Transverse colon (tissue), 4 donors: ENCODE data around the gene MED27. TPM values are rescaled to one million over a fixed set of nuclear protein-coding genes. Genes with fewer than 3 reads are reported as not detected.

Source experiments
- DNase-seq: peaks from one replicate; pipeline ENCODE4 v3.0.0-alpha.2; 2019
- H3K27ac ChIP-seq, 4 donors: fragments of 200-600 bp; sonication (generic); 2 replicates each; pipeline ENCODE4 v1.5.1; 2016 to 2018; ENCODE audit warnings: inconsistent platforms in 4 of 4
- H3K27me3 ChIP-seq: fragments of 200-600 bp; sonication (generic); 2 replicates; pipeline ENCODE4 v1.5.1; 2017; ENCODE audit warnings: inconsistent platforms
- H3K36me3 ChIP-seq, 4 donors: fragments of 200-600 bp; sonication (generic); 2 replicates each; pipeline ENCODE4 v1.5.1; 2017 to 2019; ENCODE audit warnings: inconsistent platforms in 4 of 4
- H3K4me1 ChIP-seq, 4 donors: fragments of 200-600 bp; sonication (generic); 2 replicates each; pipeline ENCODE4 v1.5.1; 2017 to 2020; ENCODE audit warnings: inconsistent platforms in 4 of 4
- H3K4me3 ChIP-seq, 4 donors: fragments of 200-600 bp; sonication (generic); 1 replicate in 1 of 4; 2 replicates in 3 of 4; pipeline versions ENCODE4 v1.5.1 to v1.6.1; 2017 to 2019; ENCODE audit warnings: inconsistent platforms in 4 of 4
- H3K9me3 ChIP-seq, 2 donors: fragments of 200-600 bp; sonication (generic); 2 replicates each; pipeline ENCODE4 v1.5.1; 2017 to 2019; ENCODE audit warnings: inconsistent platforms in 2 of 2
- EP300 ChIP-seq: sonication (generic); formaldehyde crosslinking; IDR thresholded peaks from one replicate; pipeline ENCODE4 v1.6.1; 2017; ENCODE audit warnings: antibody characterized with exemption, low read depth
- POLR2A ChIP-seq: fragments of 450-650 bp; IDR thresholded peaks from one replicate; pipeline ENCODE4 v1.6.1; 2016; ENCODE audit warnings: antibody characterized with exemption, mild to moderate bottlenecking, moderate library complexity
- POLR2AphosphoS5 ChIP-seq, 3 donors: sonication (generic); formaldehyde crosslinking; IDR thresholded peaks; one replicate each; pipeline ENCODE4 v1.6.1; 2016; ENCODE audit warnings: antibody characterized with exemption in 3 of 3
- WGBS, 2 donors: methylation state at CpG; one replicate each; pipeline ENCODE4 v1.1.5; 2018; ENCODE audit warnings: low coverage in 1 of 2; 5-methylcytosine and 5-hydroxymethylcytosine counted together
- in situ Hi-C, 4 donors: fragments of 200-750 bp; cut with MboI; loops; one replicate each; pipeline versions ENCODE4 v1.15.0 to v1.15.1; 2017; ENCODE audit warnings: low sequenced_read_pairs in 3 of 4, low pct_ligation_motif_present in 1 of 4, low pct_unique_long_range_greater_than_20kb in 1 of 4
- intact Hi-C: fragments of 100-400 bp; cut with DNase I; formaldehyde crosslinking; loops from one replicate; pipeline ENCODE4 v1.15.1; 2023; ENCODE audit warnings: low total_unique reads
- total RNA-seq, 4 donors: library from RNA; depleted of rRNA; stranded (reverse); fragments of >200 nt; gene quantifications; one replicate each; pipeline ENCODE4 v1.1.0, GENCODE V29; 2016
- TF ChIP-seq, protein P1 (sequence below), 5 experiments: fragments of 200-600 bp in 3 of 5; fragments of 450-650 bp in 2 of 5; sonication (generic) in 3 of 5; IDR thresholded peaks; 1 replicate in 2 of 5; 2 replicates in 3 of 5; pipeline ENCODE4 v1.5.1; 2016 to 2017; ENCODE audit warnings: antibody characterized with exemption in 5 of 5, inconsistent platforms in 3 of 5, mild to moderate bottlenecking in 2 of 5, moderate library complexity in 1 of 5

The MED27 gene
- total RNA-seq, 4 donors from 2014 or later: 2.6 to 12.6 (median 7.1) TPM

DNA sequence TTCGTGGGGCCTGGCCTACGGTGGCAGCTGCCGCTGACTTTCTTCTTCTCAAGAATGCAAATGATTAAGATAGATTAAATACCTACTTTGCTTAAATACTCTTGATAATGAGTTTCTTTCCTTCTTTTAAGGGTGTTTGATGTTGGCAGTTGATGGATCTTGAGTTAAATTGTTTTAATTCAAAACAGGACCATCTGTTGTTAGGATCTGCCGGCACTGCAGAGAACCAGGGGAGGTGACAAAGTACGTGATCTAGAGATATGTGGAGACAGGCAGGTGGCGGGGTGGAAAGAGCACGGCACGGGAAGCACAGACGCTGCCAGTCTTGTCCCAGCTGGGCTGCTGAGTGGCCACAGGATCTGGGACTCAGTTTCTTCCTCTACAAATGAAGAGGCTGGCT is 37.9 kb downstream of the MED27 start:
- H3K27ac ChIP-seq: no peak overlapping the region
- TF ChIP-seq POLR2AphosphoS5 (IDR thresholded peaks at IDR 0.05) (no peak), POLR2A (no peak), EP300 (no peak)
- TF ChIP-seq, protein P1, sequence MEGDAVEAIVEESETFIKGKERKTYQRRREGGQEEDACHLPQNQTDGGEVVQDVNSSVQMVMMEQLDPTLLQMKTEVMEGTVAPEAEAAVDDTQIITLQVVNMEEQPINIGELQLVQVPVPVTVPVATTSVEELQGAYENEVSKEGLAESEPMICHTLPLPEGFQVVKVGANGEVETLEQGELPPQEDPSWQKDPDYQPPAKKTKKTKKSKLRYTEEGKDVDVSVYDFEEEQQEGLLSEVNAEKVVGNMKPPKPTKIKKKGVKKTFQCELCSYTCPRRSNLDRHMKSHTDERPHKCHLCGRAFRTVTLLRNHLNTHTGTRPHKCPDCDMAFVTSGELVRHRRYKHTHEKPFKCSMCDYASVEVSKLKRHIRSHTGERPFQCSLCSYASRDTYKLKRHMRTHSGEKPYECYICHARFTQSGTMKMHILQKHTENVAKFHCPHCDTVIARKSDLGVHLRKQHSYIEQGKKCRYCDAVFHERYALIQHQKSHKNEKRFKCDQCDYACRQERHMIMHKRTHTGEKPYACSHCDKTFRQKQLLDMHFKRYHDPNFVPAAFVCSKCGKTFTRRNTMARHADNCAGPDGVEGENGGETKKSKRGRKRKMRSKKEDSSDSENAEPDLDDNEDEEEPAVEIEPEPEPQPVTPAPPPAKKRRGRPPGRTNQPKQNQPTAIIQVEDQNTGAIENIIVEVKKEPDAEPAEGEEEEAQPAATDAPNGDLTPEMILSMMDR (IDR thresholded peaks at IDR 0.05): no peak
- no peaks in the 10 kb centered on the region for H3K4me1 ChIP-seq
- no peak for DNase-seq
- no peaks in the 10 kb centered on the region for H3K9me3 ChIP-seq
- no peaks in the 10 kb centered on the region for H3K36me3 ChIP-seq
- no peak overlapping the region for H3K4me3 ChIP-seq
- 91 to 100% methylated on average over 5 to 9 of the region's 9 CpGs for WGBS, 2 donors
- in situ Hi-C loops: no loop called here
- intact Hi-C loops: no loop called here
- H3K27me3 ChIP-seq: no peaks in the 10 kb centered on the region

DNA sequence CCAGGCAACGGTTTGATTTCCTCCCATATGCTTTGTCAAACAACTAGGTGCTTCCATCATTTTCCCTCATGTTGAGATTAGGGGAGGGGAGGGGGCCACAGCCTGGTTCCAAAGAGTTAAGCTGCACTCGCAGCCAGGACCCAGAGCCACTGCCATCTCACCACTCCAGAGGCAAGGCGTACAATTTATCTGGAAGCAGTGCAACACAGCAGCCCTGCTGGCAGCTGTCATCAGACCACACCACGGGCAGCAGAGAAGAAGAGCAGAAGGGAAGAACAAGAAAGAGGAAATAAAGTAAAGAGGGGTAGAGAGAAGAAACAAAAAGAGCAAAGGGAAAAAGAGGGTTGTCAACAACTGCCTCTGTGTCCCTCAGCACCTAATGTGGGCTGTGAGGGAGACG is 38.9 kb downstream of the MED27 start:
- Histone ChIP-seq H3K4me1 (no peaks in the 10 kb centered on the region), H3K4me3 (no peak overlapping the region), H3K36me3 (no peaks in the 10 kb centered on the region), H3K27ac (no peak overlapping the region), H3K9me3 (no peaks in the 10 kb centered on the region), H3K27me3 (no peaks in the 10 kb centered on the region)
- intact Hi-C loops (no loop called here), in situ Hi-C loops (no loop called here)
- no peak for TF ChIP-seq POLR2A
- TF ChIP-seq, protein P1 (IDR thresholded peaks at IDR 0.05): no peak
- WGBS, 2 donors: 79 to 82% methylated on average over 3 to 5 of the region's 5 CpGs
- DNase-seq: no peak

DNA sequence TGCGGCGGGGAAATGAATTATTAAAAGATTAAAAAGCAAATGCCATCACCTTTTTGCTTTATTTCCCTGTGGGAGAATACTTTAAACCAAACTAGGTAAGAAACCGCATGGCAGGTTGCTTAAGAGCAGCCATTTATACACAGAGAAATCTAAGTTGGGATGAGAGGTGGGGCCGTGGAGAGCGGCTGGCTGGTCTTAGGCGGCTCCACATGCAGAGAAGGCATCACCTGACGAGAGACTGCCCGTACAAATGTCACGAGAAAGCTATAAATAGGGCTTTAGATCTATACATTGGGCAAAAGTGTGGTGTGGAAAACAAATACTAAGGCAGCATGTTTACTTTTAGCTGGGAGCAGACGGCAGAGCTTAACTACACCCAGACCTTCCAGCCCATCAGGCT is 39.4 kb downstream of the MED27 start:
- intact Hi-C loops (no loop called here), in situ Hi-C loops (no loop called here)
- DNase-seq: no peak
- TF ChIP-seq EP300: no peak
- TF ChIP-seq, protein P1 (IDR thresholded peaks at IDR 0.05): no peak
- no peak for TF ChIP-seq POLR2A
- no peak for TF ChIP-seq POLR2AphosphoS5 (IDR thresholded peaks at IDR 0.05)
- Histone ChIP-seq H3K27me3 (no peaks in the 10 kb centered on the region), H3K36me3 (no peaks in the 10 kb centered on the region), H3K27ac (no peak overlapping the region), H3K4me1 (no peaks in the 10 kb centered on the region), H3K4me3 (no peak overlapping the region), H3K9me3 (no peaks in the 10 kb centered on the region)
- WGBS, 2 donors: 88% methylated on average over 2 to 10 of the region's 10 CpGs

DNA sequence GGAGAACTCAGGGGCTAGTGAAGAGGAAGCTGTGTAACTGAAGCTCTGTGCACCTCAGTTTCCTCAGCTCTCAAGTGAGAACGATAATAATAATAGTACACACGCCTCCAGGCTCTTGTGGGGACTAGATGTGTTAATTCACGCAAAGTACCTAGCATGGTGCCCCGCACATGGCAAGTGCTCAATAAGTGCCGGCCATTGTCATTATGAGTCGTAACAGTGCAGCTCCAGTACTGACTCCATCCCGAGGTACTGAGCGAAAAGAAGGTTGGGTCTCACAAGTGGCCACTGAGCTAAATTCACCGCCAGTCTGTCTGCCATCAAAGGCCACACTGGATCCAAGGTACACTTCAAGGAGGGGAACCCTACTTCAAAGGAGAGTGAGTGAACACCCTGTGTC is 40.4 kb downstream of the MED27 start:
- no peaks in the 10 kb centered on the region for H3K4me1 ChIP-seq
- TF ChIP-seq EP300 (no peak), POLR2AphosphoS5 (IDR thresholded peaks at IDR 0.05) (no peak), POLR2A (no peak)
- TF ChIP-seq, protein P1 (IDR thresholded peaks at IDR 0.05): no peak
- H3K27ac ChIP-seq: no peak overlapping the region
- DNase-seq: no peak
- H3K4me3 ChIP-seq: no peak overlapping the region
- H3K27me3 ChIP-seq: no peaks in the 10 kb centered on the region
- 97% methylated on average over 9 of the region's 9 CpGs; no CpG with 5 or more reads in 1 of the 2 donors for WGBS, 2 donors
- no peaks in the 10 kb centered on the region for H3K9me3 ChIP-seq
- no peaks in the 10 kb centered on the region for H3K36me3 ChIP-seq
- in situ Hi-C loops (no loop called here), intact Hi-C loops (no loop called here)
